ENCODE measurements around the gene ATP2A3. TPM values are rescaled to one million over a fixed set of nuclear protein-coding genes. Genes with fewer than 3 reads are reported as not detected.

Gene ATP2A3
- total RNA-seq, 1 experiment from 2014 or later, result 13.3 TPM

DNA sequence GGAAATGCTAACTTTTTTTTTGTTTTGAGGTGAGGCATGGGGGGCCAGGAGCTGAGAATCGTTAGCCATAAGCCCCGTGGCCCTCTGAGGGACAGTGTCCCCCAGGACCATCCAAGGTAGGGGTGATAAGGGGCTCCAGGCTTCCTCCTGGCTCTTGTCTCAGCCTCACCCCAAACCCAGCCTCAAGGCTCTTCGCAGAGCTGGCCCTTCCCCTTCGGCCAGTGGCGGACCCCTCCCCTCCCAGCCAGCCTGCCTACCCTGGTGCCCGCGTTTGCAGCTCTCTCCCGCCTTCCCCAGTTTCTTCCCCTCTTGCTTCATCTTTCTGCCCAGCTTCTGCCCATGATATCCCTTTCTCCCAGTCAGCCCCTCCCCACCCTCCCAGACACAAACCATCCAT is 22.7 kb upstream of the ATP2A3 start:
- H3T11ph ChIP-seq (ENCODE audit: low read length), result no peak overlapping the region
- no peak overlapping the region for H3K9ac ChIP-seq (ENCODE audit: extremely low read depth, insufficient read length, low read length)
- no peak overlapping the region for H2BK20ac ChIP-seq (ENCODE audit: low read depth, low read length, poor library complexity, severe bottlenecking)
- H3K18ac ChIP-seq (ENCODE audit: insufficient read length, low read depth, low read length), result no peak overlapping the region
- no peak overlapping the region for H4K91ac ChIP-seq (ENCODE audit: insufficient read length, low read depth, low read length)
- no peak overlapping the region for H2AFZ ChIP-seq (ENCODE audit: low read length)
- no peak overlapping the region for H3K4me2 ChIP-seq (ENCODE audit: insufficient read depth, insufficient read length, low read length)
- H3K23me2 ChIP-seq (ENCODE audit: insufficient read length, low read depth, low read length, poor library complexity, severe bottlenecking), result no peaks in the 10 kb centered on the region
- Mint-ChIP-seq H3K27me3 (ENCODE audit: low read depth) (peaks cover 1% of the 10 kb centered on the region; the same call in 1 of the 2 replicates), H3K27ac (no peak overlapping the region; a peak in 1 of 7 replicates), H3K4me3 (no peak overlapping the region), H3K9me3 (peaks cover 0 to 2% of the 10 kb centered on the region in 2 experiments; a peak in 1 of 5 replicates), H3K4me1 (peaks cover 15 to 29% of the 10 kb centered on the region in 2 experiments; a peak in 3 of 4 replicates), H3K36me3 (ENCODE audit: insufficient read depth in 1 of 3, low read depth in 3 of 3) (no peaks in the 10 kb centered on the region; a peak in 1 of 7 replicates)
- no peak overlapping the region for H4K5ac ChIP-seq (ENCODE audit: insufficient read length, low read depth, low read length)
- no peaks in the 10 kb centered on the region for H3K79me1 ChIP-seq (ENCODE audit: insufficient read depth, low read depth, low read length, poor library complexity, severe bottlenecking)
- no peak overlapping the region for H3K27ac ChIP-seq (ENCODE audit: insufficient read length, low read depth, low read length)
- H4K20me1 ChIP-seq (ENCODE audit: control insufficient read depth, insufficient read depth, insufficient read length), result no peaks in the 10 kb centered on the region
- no peak overlapping the region for H4K8ac ChIP-seq (replicated peaks; ENCODE audit: insufficient read length, low read depth, low read length)
- no peak overlapping the region for H3K4ac ChIP-seq (ENCODE audit: low read depth, low read length)
- no peak overlapping the region for H2BK15ac ChIP-seq (ENCODE audit: low read depth, low read length)
- no CpG with 5 or more reads among the region's 8 CpGs for WGBS (ENCODE audit: extremely low coverage, insufficient read length, low lambda C conversion rate)
- no peak overlapping the region for H3K56ac ChIP-seq (ENCODE audit: insufficient read length, low read depth, low read length)
- no peaks in the 10 kb centered on the region for H3K27me3 ChIP-seq (ENCODE audit: insufficient read depth, low read length)
- no peak overlapping the region for H2BK12ac ChIP-seq (ENCODE audit: insufficient read length, low read depth, low read length)
- H2AK5ac ChIP-seq (ENCODE audit: insufficient read length, low read length), result no peak overlapping the region
- no peak overlapping the region for H2BK120ac ChIP-seq (ENCODE audit: low read depth, low read length, poor library complexity, severe bottlenecking)
- H3K9me3 ChIP-seq (ENCODE audit: control insufficient read depth, low read depth, low read length), result no peaks in the 10 kb centered on the region
- no peaks in the 10 kb centered on the region for H3K79me2 ChIP-seq (ENCODE audit: insufficient read depth, low read length)
- H3K4me1 ChIP-seq (ENCODE audit: insufficient read depth, low read length), result peaks cover 2% of the 10 kb centered on the region; the same call in 1 of the 2 replicates
- no peak overlapping the region for H2BK5ac ChIP-seq (ENCODE audit: insufficient read length, low read length)
- DNase-seq, result no peak
- no peak for TF ChIP-seq CTCF (conservative IDR thresholded peaks at IDR 0.05)
- H3K14ac ChIP-seq (ENCODE audit: insufficient read depth, low read length), result no peak overlapping the region
- no peak overlapping the region for H3K23ac ChIP-seq (ENCODE audit: insufficient read length, low read depth, low read length)

Data from H9 (cell line).